Sciatic nerve (tissue), 2 donors: ENCODE data around the gene HVCN1. TPM values are rescaled to one million over a fixed set of nuclear protein-coding genes. Genes with fewer than 3 reads are reported as not detected.

Experiments used
- ATAC-seq: fragments of 200-7000 bp; cut with Tn5 transposase; one replicate; pipeline ENCODE4 v1.9.1; 2020; ENCODE audit warnings: mild to moderate bottlenecking, moderate library complexity
- DNase-seq: peaks from one replicate; pipeline ENCODE4 v3.0.0-alpha.2; 2020; ENCODE audit warnings: low spot score
- intact Hi-C: fragments of 100-400 bp; cut with DNase I; formaldehyde crosslinking; loops from one replicate; pipeline ENCODE4 v1.14.2; 2022
- total RNA-seq: library from RNA; stranded (reverse); fragmentation: NEBNext Ultra II Directional; extraction: Animal tissue kit (Norgen Biotek cat#: 25700); gene quantifications from one replicate; pipeline ENCODE4 v1.2.1, GENCODE V29; 2021
- donor health status: DM: no; HTN: no; CAD: no.
- donor health status: DM: no; HTN: no; CAD: no.

HVCN1 gene
- total RNA-seq, 1 donor from 2014 or later: 7.5 TPM

- DNase-seq: no peak
- intact Hi-C loops: no loop called here
- no peak for ATAC-seq
These were observed 15.3 kb upstream of the HVCN1 start for GRCh38 chr12:110704231-110704630.

GRCh38 chr12:110702081-110702480 lies 13.2 kb upstream of the HVCN1 start:
- no peak for ATAC-seq
- intact Hi-C loops: no loop called here

GRCh38 chr12:110699591-110700445 lies 10.9 kb upstream of the HVCN1 start:
- DNase-seq (no peak), ATAC-seq (peak; percentile 14)
- intact Hi-C loops: no loop called here

More at GRCh38 chr12:110702081-110702480, 13.2 kb upstream of the HVCN1 start:
- DNase-seq: no peak

- ATAC-seq: peak; percentile 88
- peak; percentile 75 for DNase-seq
- intact Hi-C loops: no loop called here
These were observed 9.4 kb upstream of the HVCN1 start for GRCh38 chr12:110698171-110698902.

- intact Hi-C loops: no loop called here
- ATAC-seq (no peak), DNase-seq (no peak)
These were observed 8.3 kb upstream of the HVCN1 start for GRCh38 chr12:110697236-110697635.

GRCh38 chr12:110696283-110696682 lies 7.4 kb upstream of the HVCN1 start:
- DNase-seq (no peak), ATAC-seq (no peak)
- intact Hi-C loops: no loop called here

- DNase-seq (no peak), ATAC-seq (peak; percentile 69)
- intact Hi-C loops: no loop called here
These were observed 5.5 kb upstream of the HVCN1 start for GRCh38 chr12:110694330-110694901.

GRCh38 chr12:110693731-110694130 lies 4.8 kb upstream of the HVCN1 start:
- ATAC-seq (peak; percentile 35), DNase-seq (no peak)
- intact Hi-C loops: no loop called here

- ATAC-seq (no peak), DNase-seq (no peak)
- intact Hi-C loops: no loop called here
These were observed 1.2 kb upstream of the HVCN1 start for GRCh38 chr12:110690127-110690430.

GRCh38 chr12:110689281-110690126 lies 589 bp upstream of the HVCN1 start:
- peak; percentile 78 for ATAC-seq
- intact Hi-C loops: no loop called here
- DNase-seq: peak; percentile 78

- ATAC-seq: no peak
- no peak for DNase-seq
- intact Hi-C loops: no loop called here
These were observed 1.3 kb downstream of the HVCN1 start for GRCh38 chr12:110687396-110688169.

GRCh38 chr12:110686294-110686903 lies 2.5 kb downstream of the HVCN1 start:
- DNase-seq: no peak

GRCh38 chr12:110684312-110684836 lies 4.5 kb downstream of the HVCN1 start:
- ATAC-seq (no peak), DNase-seq (no peak)
- intact Hi-C loops: no loop called here

More at GRCh38 chr12:110686294-110686903, 2.5 kb downstream of the HVCN1 start:
- ATAC-seq: no peak
- intact Hi-C loops: no loop called here

- DNase-seq (no peak), ATAC-seq (no peak)
- intact Hi-C loops: no loop called here
These were observed 5.0 kb downstream of the HVCN1 start for GRCh38 chr12:110683888-110684287.

GRCh38 chr12:110680032-110680431 lies 8.9 kb downstream of the HVCN1 start:
- ATAC-seq: no peak
- intact Hi-C loops: no loop called here
- DNase-seq: no peak

- ATAC-seq (no peak), DNase-seq (no peak)
- intact Hi-C loops: no loop called here
These were observed 9.7 kb downstream of the HVCN1 start for GRCh38 chr12:110679201-110679600.

- ATAC-seq: no peak
- intact Hi-C loops: no loop called here
- DNase-seq: no peak
These were observed 10.9 kb downstream of the HVCN1 start for GRCh38 chr12:110677982-110678381.
